Fibroblast of skin of scalp (primary cell): ENCODE results near the gene ACTA1. TPM values are rescaled to one million over a fixed set of nuclear protein-coding genes. Genes with fewer than 3 reads are reported as not detected.
"Not testable (repeated sequence)": the region's sequence is repeated elsewhere in the genome, so short reads cannot be mapped to it uniquely, and the experiment has no call there.

ENCODE experiments used
- DNase-seq: peaks from one replicate; pipeline ENCODE4 v3.0.0-alpha.2; 2013
- polyA plus RNA-seq, 2 experiments: library from polyadenylated mRNA; unstranded; fragments of 120-200 nt; gene quantifications; one replicate each; pipeline ENCODE4 v1.2.1, GENCODE V29; 2013; ENCODE audit not compliant: insufficient read length in 2 of 2

ACTA1 gene
- 47.0 TPM for polyA plus RNA-seq (2013, experiment 1 of 2; ENCODE audit: insufficient read length)
- 435 TPM for polyA plus RNA-seq (2013, experiment 2 of 2; ENCODE audit: insufficient read length)

GRCh38 chr1:229434005-229434640 lies at the start of gene ACTA1:
Gene ACTA1, minus strand, starts transcription at chr1:229434094. Its CDS starts 979 bp downstream, at chr1:229433115.
- DNase-seq, result no peak

GRCh38 chr1:229482511-229482910 lies 48.6 kb upstream of the ACTA1 start:
- DNase-seq, result no peak

GRCh38 chr1:229480495-229480894 lies 46.6 kb upstream of the ACTA1 start:
- DNase-seq, result no peak

GRCh38 chr1:229479660-229480399 lies 45.9 kb upstream of the ACTA1 start:
- no peak for DNase-seq

GRCh38 chr1:229478852-229479251 lies 45.0 kb upstream of the ACTA1 start:
- DNase-seq, result no peak

GRCh38 chr1:229475859-229476258 lies 42.0 kb upstream of the ACTA1 start:
- DNase-seq, result not testable (repeated sequence)

- DNase-seq, result no peak
These were observed 40.6 kb upstream of the ACTA1 start for GRCh38 chr1:229474509-229474908.

GRCh38 chr1:229471175-229471574 lies 37.3 kb upstream of the ACTA1 start:
- no peak for DNase-seq

GRCh38 chr1:229470406-229471043 lies 36.6 kb upstream of the ACTA1 start:
- DNase-seq, result no peak

- DNase-seq, result no peak
These were observed 33.0 kb upstream of the ACTA1 start for GRCh38 chr1:229466887-229467286.

- DNase-seq, result no peak
These were observed 30.8 kb upstream of the ACTA1 start for GRCh38 chr1:229464672-229465071.

- no peak for DNase-seq
These were observed 27.3 kb upstream of the ACTA1 start for GRCh38 chr1:229461032-229461668.

- no peak for DNase-seq
These were observed 25.9 kb upstream of the ACTA1 start for GRCh38 chr1:229459815-229460214.

- DNase-seq, result no peak
These were observed 23.5 kb upstream of the ACTA1 start for GRCh38 chr1:229457436-229457835.

GRCh38 chr1:229456016-229456415 lies 22.1 kb upstream of the ACTA1 start:
- no peak for DNase-seq

GRCh38 chr1:229454056-229454455 lies 20.2 kb upstream of the ACTA1 start:
- no peak for DNase-seq

- DNase-seq, result peak; percentile 40
These were observed 19.3 kb upstream of the ACTA1 start for GRCh38 chr1:229452956-229453801.

GRCh38 chr1:229448845-229449244 lies 15.0 kb upstream of the ACTA1 start:
- no peak for DNase-seq

- no peak for DNase-seq
These were observed 14.5 kb upstream of the ACTA1 start for GRCh38 chr1:229448354-229448753.

- DNase-seq, result no peak
These were observed 13.9 kb upstream of the ACTA1 start for GRCh38 chr1:229447809-229448252.

- no peak for DNase-seq
These were observed 11.9 kb upstream of the ACTA1 start for GRCh38 chr1:229445828-229446227.
